ENCODE measurements around the gene PIH1D2.

PIH1D2 gene

GRCh38 chr11:112114460-112114859 is 40.6 kb upstream of the PIH1D2 start:
- DNase-seq: no peak
- Histone ChIP-seq H3K36me3 (no peaks in the 10 kb centered on the region), H3K9me3 (no peaks in the 10 kb centered on the region), H3K27me3 (no peaks in the 10 kb centered on the region), H3K4me1 (no peaks in the 10 kb centered on the region), H3K4me3 (ENCODE audit: low read depth, low read length) (no peak overlapping the region)
- no peak for TF ChIP-seq CTCF (IDR thresholded peaks at IDR 0.05; ENCODE audit: low read depth, low read length)

GRCh38 chr11:112113539-112114457 is 40.0 kb upstream of the PIH1D2 start:
- Histone ChIP-seq H3K9me3 (no peaks in the 10 kb centered on the region), H3K27me3 (no peaks in the 10 kb centered on the region), H3K4me3 (ENCODE audit: low read depth, low read length) (no peak overlapping the region), H3K4me1 (no peaks in the 10 kb centered on the region), H3K36me3 (no peaks in the 10 kb centered on the region)
- no peak for DNase-seq
- peak; percentile 84 for TF ChIP-seq CTCF (IDR thresholded peaks at IDR 0.05; ENCODE audit: low read depth, low read length)

- TF ChIP-seq CTCF (IDR thresholded peaks at IDR 0.05; ENCODE audit: low read depth, low read length): no peak
- H3K4me3 ChIP-seq (ENCODE audit: low read depth, low read length): no peak overlapping the region
- H3K4me1 ChIP-seq: no peaks in the 10 kb centered on the region
- no peak for DNase-seq
- H3K36me3 ChIP-seq: no peaks in the 10 kb centered on the region
- no peaks in the 10 kb centered on the region for H3K9me3 ChIP-seq
- no peaks in the 10 kb centered on the region for H3K27me3 ChIP-seq
Measured at GRCh38 chr11:112106070-112106469, 32.3 kb upstream of the PIH1D2 start.

GRCh38 chr11:112103446-112103845 is 29.6 kb upstream of the PIH1D2 start:
- TF ChIP-seq CTCF (IDR thresholded peaks at IDR 0.05; ENCODE audit: low read depth, low read length): no peak
- H3K4me3 ChIP-seq (ENCODE audit: low read depth, low read length): no peak overlapping the region
- no peak for DNase-seq
- no peaks in the 10 kb centered on the region for H3K27me3 ChIP-seq
- H3K4me1 ChIP-seq: no peaks in the 10 kb centered on the region
- no peaks in the 10 kb centered on the region; the same call in 1 of the 2 replicates for H3K36me3 ChIP-seq
- no peaks in the 10 kb centered on the region for H3K9me3 ChIP-seq

- Histone ChIP-seq H3K9me3 (no peaks in the 10 kb centered on the region), H3K4me1 (no peaks in the 10 kb centered on the region), H3K27me3 (no peaks in the 10 kb centered on the region), H3K4me3 (ENCODE audit: low read depth, low read length) (no peak overlapping the region), H3K36me3 (peaks cover 8% of the 10 kb centered on the region)
- TF ChIP-seq CTCF (IDR thresholded peaks at IDR 0.05; ENCODE audit: low read depth, low read length): no peak
- DNase-seq: no peak
Measured at GRCh38 chr11:112100462-112100861, 26.6 kb upstream of the PIH1D2 start.
